ENCODE data around the gene ZNF700.
A peak's percentile ranks its signal among the peaks of the same experiment; 100 is the strongest.
"Not testable (repeated sequence)": the region's sequence is repeated elsewhere in the genome, so short reads cannot be mapped to it uniquely, and the experiment has no call there.

Gene ZNF700
- 2.4 to 22.2 (median 9.5) reads per million in 17 experiments for total RNA-seq

GRCh38 chr19:11924886-11925650 is at the start of gene ZNF700:
ZNF700 (plus strand) TSS chr19:11925107; CDS start chr19:11925211, 104 bp downstream.
- peak; percentile 91 to 95 (median 92) for DNase-seq

- DNase-seq: peak in 3 of 4 experiments; percentile 18 to 51 (median 46)
These were observed 45.1 kb upstream of the ZNF700 start for GRCh38 chr19:11879687-11880266.

- DNase-seq: no peak
These were observed 44.3 kb upstream of the ZNF700 start for GRCh38 chr19:11880598-11880997.

GRCh38 chr19:11881151-11881800 is 43.6 kb upstream of the ZNF700 start:
- peak; percentile 72 to 83 (median 80) for DNase-seq

- DNase-seq: no peak
These were observed 42.3 kb upstream of the ZNF700 start for GRCh38 chr19:11882606-11883005.

- peak in 3 of 4 experiments; percentile 1 to 13 (median 5) for DNase-seq
These were observed 37.7 kb upstream of the ZNF700 start for GRCh38 chr19:11887234-11887610.

GRCh38 chr19:11887611-11888531 is 37.0 kb upstream of the ZNF700 start, which contains the start of gene ZNF69:
ZNF69 (plus strand) TSS chr19:11887782; CDS start chr19:11887924, 142 bp downstream.
- DNase-seq: peak; percentile 59 to 84 (median 70)

GRCh38 chr19:11889901-11890300 is 35.0 kb upstream of the ZNF700 start:
- DNase-seq: not testable (repeated sequence)

- DNase-seq: no peak
These were observed 34.3 kb upstream of the ZNF700 start for GRCh38 chr19:11890634-11891033.

- DNase-seq: no peak
These were observed 30.1 kb upstream of the ZNF700 start for GRCh38 chr19:11894851-11895250.

- DNase-seq: no peak
These were observed 22.7 kb upstream of the ZNF700 start for GRCh38 chr19:11902228-11902627.

GRCh38 chr19:11905928-11906327 is 19.0 kb upstream of the ZNF700 start:
- no peak for DNase-seq

- DNase-seq: not testable (repeated sequence)
These were observed 13.0 kb upstream of the ZNF700 start for GRCh38 chr19:11911937-11912336.

- not testable (repeated sequence) for DNase-seq
These were observed 10.4 kb upstream of the ZNF700 start for GRCh38 chr19:11914417-11915051.

GRCh38 chr19:11921852-11922495 is 2.9 kb upstream of the ZNF700 start:
- DNase-seq: no peak

GRCh38 chr19:11925651-11926187 is 812 bp downstream of the ZNF700 start:
- DNase-seq: not testable (repeated sequence)

GRCh38 chr19:11927227-11927626 is 2.3 kb downstream of the ZNF700 start:
- no peak for DNase-seq

GRCh38 chr19:11931051-11931450 is 6.1 kb downstream of the ZNF700 start:
- peak in 3 of 4 experiments; percentile 21 to 53 (median 45) for DNase-seq

GRCh38 chr19:11931513-11931912 is 6.6 kb downstream of the ZNF700 start:
- no peak for DNase-seq

- not testable (repeated sequence) for DNase-seq
These were observed 10.9 kb downstream of the ZNF700 start for GRCh38 chr19:11935829-11936228.

GRCh38 chr19:11938383-11938782 is 13.5 kb downstream of the ZNF700 start:
- not testable (repeated sequence) for DNase-seq

Measured in suppressor macrophage (primary cell).